ENCODE results near the gene SNAI3.

GRCh38 chr16:88693420-88694177, 7.3 kb upstream of the SNAI3 start:
- no peak for TF ChIP-seq CTCF (IDR thresholded peaks at IDR 0.05)
- TF ChIP-seq POLR2A (IDR thresholded peaks at IDR 0.05), result no peak
